Thoracic aorta (tissue), 2 donors: ENCODE measurements around the gene SFXN1. TPM values are rescaled to one million over a fixed set of nuclear protein-coding genes. Genes with fewer than 3 reads are reported as not detected.

ENCODE experiments used
- ATAC-seq: fragments of 150-250 bp; one replicate; pipeline ENCODE4 v1.8.0; 2017; ENCODE audit warnings: low read depth; ENCODE audit not compliant: insufficient number of reproducible peaks, low FRiP score
- DNase-seq: peaks from one replicate; pipeline ENCODE4 v3.0.0-alpha.2; 2020; ENCODE audit warnings: low spot score
- H3K27ac ChIP-seq, 2 donors: fragments of 200-600 bp; sonication (generic); 1 replicate in 1 of 2; 2 replicates in 1 of 2; pipeline ENCODE4 v1.5.1; 2016; ENCODE audit warnings: mild to moderate bottlenecking in 2 of 2, moderate library complexity in 2 of 2
- H3K27me3 ChIP-seq: fragments of 200-600 bp; sonication (generic); replicated peaks from 2 replicates; pipeline ENCODE4 v1.6.0; 2016; ENCODE audit warnings: mild to moderate bottlenecking; ENCODE audit not compliant: insufficient read depth
- H3K36me3 ChIP-seq: fragments of 200-600 bp; sonication (generic); one replicate; pipeline ENCODE4 v1.5.1; 2016
- H3K4me1 ChIP-seq, 2 donors: fragments of 200-600 bp; sonication (generic); 1 replicate in 1 of 2; 2 replicates in 1 of 2; pipeline versions ENCODE4 v1.5.1 to v1.6.0; 2016; ENCODE audit warnings: low read depth in 2 of 2, mild to moderate bottlenecking in 1 of 2; ENCODE audit not compliant: control insufficient read depth in 1 of 2
- H3K4me3 ChIP-seq: fragments of 200-600 bp; sonication (generic); 2 replicates; pipeline ENCODE4 v1.5.1; 2016; ENCODE audit warnings: mild to moderate bottlenecking
- H3K9me3 ChIP-seq: fragments of 200-600 bp; sonication (generic); 2 replicates; pipeline ENCODE4 v1.5.1; 2016
- CTCF ChIP-seq: fragments of 200-600 bp; sonication (generic); IDR thresholded peaks from one replicate; pipeline ENCODE4 v1.5.1; 2019; ENCODE audit warnings: antibody characterized with exemption
- total RNA-seq, 2 donors: library from RNA; depleted of rRNA; stranded (reverse); fragments of >200 nt; gene quantifications; one replicate each; pipeline versions ENCODE4 v1.1.0 to v1.2.3, GENCODE V29; 2016

Gene SFXN1, protein sequence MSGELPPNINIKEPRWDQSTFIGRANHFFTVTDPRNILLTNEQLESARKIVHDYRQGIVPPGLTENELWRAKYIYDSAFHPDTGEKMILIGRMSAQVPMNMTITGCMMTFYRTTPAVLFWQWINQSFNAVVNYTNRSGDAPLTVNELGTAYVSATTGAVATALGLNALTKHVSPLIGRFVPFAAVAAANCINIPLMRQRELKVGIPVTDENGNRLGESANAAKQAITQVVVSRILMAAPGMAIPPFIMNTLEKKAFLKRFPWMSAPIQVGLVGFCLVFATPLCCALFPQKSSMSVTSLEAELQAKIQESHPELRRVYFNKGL
- total RNA-seq, result 10 to 100 TPM; 22.9 to 50.8 TPM

GRCh38 chr5:175478384-175479124, at the start of gene SFXN1:
Gene SFXN1, plus strand, starts transcription at chr5:175478560. Its CDS starts 13,544 bp downstream, at chr5:175492104.
- Histone ChIP-seq H3K9me3 (no peaks in the 10 kb centered on the region), H3K36me3 (no peaks in the 10 kb centered on the region), H3K4me3 (peak within 1 kb of the TSS; percentile 92), H3K27ac (peak within 1 kb of the TSS; percentile 31 to 46), H3K27me3 (no peaks in the 10 kb centered on the region), H3K4me1 (peaks cover 7 to 12% of the 10 kb centered on the region in 2 donors)
- no peak for TF ChIP-seq CTCF
- ATAC-seq, result peak; percentile 43
- DNase-seq, result no peak

- DNase-seq (no peak), ATAC-seq (no peak)
- Histone ChIP-seq H3K4me1 (peaks cover 0 to 7% of the 10 kb centered on the region in 2 donors), H3K36me3 (no peaks in the 10 kb centered on the region), H3K4me3 (no peak overlapping the region), H3K27ac (no peak overlapping the region), H3K9me3 (no peaks in the 10 kb centered on the region), H3K27me3 (no peaks in the 10 kb centered on the region)
- TF ChIP-seq CTCF, result no peak
These were observed 43.6 kb upstream of the SFXN1 start for GRCh38 chr5:175434800-175435199.

DNA sequence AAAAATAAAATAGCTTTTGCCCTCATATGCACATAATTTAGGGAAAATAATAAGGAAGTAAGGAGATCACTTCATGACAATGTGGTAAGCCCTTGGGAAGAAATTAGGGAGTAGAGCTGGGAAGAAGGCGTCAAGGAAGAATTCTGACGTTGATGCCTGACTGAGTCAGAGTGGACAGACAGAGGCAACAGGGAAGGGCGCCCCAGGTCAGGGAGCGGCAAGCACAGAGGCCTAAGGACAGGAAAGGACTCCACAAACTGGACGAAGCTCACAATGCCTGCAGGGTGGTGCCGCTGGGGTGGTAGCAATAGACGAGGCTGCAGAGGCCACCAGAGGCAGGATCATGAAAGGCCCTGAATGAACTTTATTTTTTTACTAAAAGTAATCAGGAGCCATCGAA, 42.0 kb upstream of the SFXN1 start:
- Histone ChIP-seq H3K27ac (no peak overlapping the region), H3K36me3 (no peaks in the 10 kb centered on the region), H3K4me1 (peaks cover 0 to 10% of the 10 kb centered on the region in 2 donors), H3K4me3 (no peak overlapping the region), H3K9me3 (no peaks in the 10 kb centered on the region), H3K27me3 (no peaks in the 10 kb centered on the region)
- no peak for ATAC-seq
- no peak for TF ChIP-seq CTCF
- DNase-seq, result no peak

DNA sequence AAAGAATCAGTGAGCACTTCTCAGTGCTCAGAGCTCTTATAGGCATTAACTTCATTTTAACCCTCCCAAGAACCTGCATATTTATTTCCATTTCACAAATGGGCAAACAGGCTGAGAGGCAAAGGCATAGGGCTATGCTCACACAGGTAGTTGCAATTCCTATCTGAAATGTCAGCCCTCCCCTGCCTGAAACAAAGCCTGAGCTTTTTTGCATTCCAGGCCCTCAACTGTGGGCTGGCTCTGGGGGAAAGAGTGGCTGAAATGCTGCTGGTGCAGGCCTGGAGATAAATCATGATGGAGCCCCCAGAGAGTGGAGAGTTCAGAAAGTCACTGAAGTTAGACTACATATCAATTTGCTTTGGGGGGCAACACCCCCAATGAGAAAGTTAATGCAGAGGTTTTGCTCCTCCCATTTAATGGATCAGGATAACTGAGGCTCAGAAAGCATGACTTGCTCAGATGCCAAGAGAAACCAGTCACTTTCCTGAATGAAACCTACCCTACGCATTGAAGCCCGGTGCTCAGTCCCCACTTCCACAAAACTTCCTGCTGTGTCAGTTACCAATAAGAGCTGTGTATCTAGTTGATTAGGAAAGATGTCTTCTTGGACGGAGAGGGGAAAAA, 40.0 kb upstream of the SFXN1 start:
- Histone ChIP-seq H3K27me3 (no peaks in the 10 kb centered on the region), H3K4me3 (no peak overlapping the region), H3K27ac (no peak overlapping the region), H3K36me3 (no peaks in the 10 kb centered on the region), H3K4me1 (peaks cover 2 to 30% of the 10 kb centered on the region in 2 donors), H3K9me3 (no peaks in the 10 kb centered on the region)
- no peak for TF ChIP-seq CTCF
- DNase-seq (no peak), ATAC-seq (no peak)

- no peak for TF ChIP-seq CTCF
- H3K4me3 ChIP-seq, result peak overlapping the region; percentile 72
- no peaks in the 10 kb centered on the region for H3K9me3 ChIP-seq
- no peak for ATAC-seq
- no peak for DNase-seq
- H3K27me3 ChIP-seq, result no peaks in the 10 kb centered on the region
- no peak overlapping the region for H3K27ac ChIP-seq
- no peaks in the 10 kb centered on the region for H3K36me3 ChIP-seq
- peaks cover 6 to 55% of the 10 kb centered on the region in 2 donors for H3K4me1 ChIP-seq
These were observed 34.8 kb upstream of the SFXN1 start for GRCh38 chr5:175443514-175444059.
